Measurements from ENCODE around the gene SUSD3. TPM values are rescaled to one million over a fixed set of nuclear protein-coding genes. Genes with fewer than 3 reads are reported as not detected.

SUSD3 gene
- total RNA-seq, 2 experiments from 2014 or later = 69.6 to 71.4 TPM

GRCh38 chr9:93022066-93022465 lies 36.4 kb upstream of the SUSD3 start:
- H3K36me3 Mint-ChIP-seq (ENCODE audit: low read depth) = peaks cover 81% of the 10 kb centered on the region
- peaks cover 44% of the 10 kb centered on the region for H3K4me1 Mint-ChIP-seq
- H3K27ac Mint-ChIP-seq = peak overlapping the region; percentile 47

GRCh38 chr9:93022721-93023520 lies 35.6 kb upstream of the SUSD3 start:
- peak overlapping the region; percentile 56 for H3K27ac Mint-ChIP-seq
- peaks cover 79% of the 10 kb centered on the region for H3K36me3 Mint-ChIP-seq (ENCODE audit: low read depth)
- no peak for DNase-seq
- ChIA-PET POLR2A (no interaction called here), CTCF (no interaction called here)
- H3K4me3 Mint-ChIP-seq = no peak overlapping the region
- H3K9me3 Mint-ChIP-seq = no peaks in the 10 kb centered on the region
- peaks cover 53% of the 10 kb centered on the region for H3K4me1 Mint-ChIP-seq
- no peaks in the 10 kb centered on the region for H3K27me3 Mint-ChIP-seq

More at GRCh38 chr9:93022066-93022465, 36.4 kb upstream of the SUSD3 start:
- Mint-ChIP-seq H3K4me3 (no peak overlapping the region), H3K9me3 (no peaks in the 10 kb centered on the region), H3K27me3 (no peaks in the 10 kb centered on the region)
- ChIA-PET CTCF (no interaction called here), POLR2A (interaction anchor here (1.0 kb wide), 1 partner anchor 43 kb away, joined by 3 read pairs; no protein-coding TSS in a partner anchor)
- no peak for DNase-seq

- ChIA-PET CTCF (no interaction called here), POLR2A (no interaction called here)
- Mint-ChIP-seq H3K4me1 (peaks cover 58% of the 10 kb centered on the region), H3K36me3 (ENCODE audit: low read depth) (peaks cover 78% of the 10 kb centered on the region), H3K4me3 (no peak overlapping the region), H3K27ac (peak overlapping the region; percentile 56), H3K9me3 (no peaks in the 10 kb centered on the region), H3K27me3 (no peaks in the 10 kb centered on the region)
- DNase-seq = no peak
Observed at GRCh38 chr9:93023521-93023815, 35.0 kb upstream of the SUSD3 start.

- H3K36me3 Mint-ChIP-seq (ENCODE audit: low read depth) = peaks cover 73% of the 10 kb centered on the region
- POLR2A ChIA-PET = interaction anchor here (1.0 to 2.6 kb wide), 8 partner anchors 9 to 120 kb away, joined by 3 to 10 read pairs (median 6); partner anchors contain the start of gene CARD19
- H3K4me3 Mint-ChIP-seq = no peak overlapping the region
- no peaks in the 10 kb centered on the region for H3K27me3 Mint-ChIP-seq
- H3K9me3 Mint-ChIP-seq = no peaks in the 10 kb centered on the region
- DNase-seq = no peak
- peaks cover 63% of the 10 kb centered on the region for H3K4me1 Mint-ChIP-seq
- CTCF ChIA-PET = interaction anchor here (1.6 to 2.6 kb wide), 3 partner anchors 21 to 85 kb away, joined by 6 to 15 read pairs (median 12); no protein-coding TSS in a partner anchor
- peak overlapping the region; percentile 91 for H3K27ac Mint-ChIP-seq
Observed at GRCh38 chr9:93024646-93024910, 33.9 kb upstream of the SUSD3 start.

GRCh38 chr9:93024986-93025630 lies 33.4 kb upstream of the SUSD3 start:
- POLR2A ChIA-PET = interaction anchor here (0.8 to 2.6 kb wide), 14 partner anchors 10 to 120 kb away, joined by 3 to 10 read pairs (median 4); partner anchors contain the start of genes CARD19 and NINJ1
- no peaks in the 10 kb centered on the region for H3K27me3 Mint-ChIP-seq
- no peak overlapping the region for H3K4me3 Mint-ChIP-seq
- DNase-seq = peak; percentile 37
- H3K36me3 Mint-ChIP-seq (ENCODE audit: low read depth) = peaks cover 76% of the 10 kb centered on the region
- H3K27ac Mint-ChIP-seq = peak overlapping the region; percentile 91
- CTCF ChIA-PET = interaction anchor here (0.8 to 2.6 kb wide), 9 partner anchors 9 to 85 kb away, joined by 3 to 15 read pairs (median 5); no protein-coding TSS in a partner anchor
- no peaks in the 10 kb centered on the region for H3K9me3 Mint-ChIP-seq
- H3K4me1 Mint-ChIP-seq = peaks cover 67% of the 10 kb centered on the region

- Mint-ChIP-seq H3K27me3 (no peaks in the 10 kb centered on the region), H3K27ac (peak overlapping the region; percentile 91), H3K4me3 (no peak overlapping the region), H3K36me3 (ENCODE audit: low read depth) (peaks cover 76% of the 10 kb centered on the region), H3K4me1 (peaks cover 67% of the 10 kb centered on the region), H3K9me3 (no peaks in the 10 kb centered on the region)
- ChIA-PET CTCF (interaction anchor here (0.8 to 2.6 kb wide), 9 partner anchors 8 to 84 kb away, joined by 3 to 15 read pairs (median 5); no protein-coding TSS in a partner anchor), POLR2A (interaction anchor here (0.7 to 2.6 kb wide), 13 partner anchors 10 to 119 kb away, joined by 3 to 10 read pairs (median 4); partner anchors contain the start of gene NINJ1)
- no peak for DNase-seq
Observed at GRCh38 chr9:93025736-93026135, 32.8 kb upstream of the SUSD3 start.

- Mint-ChIP-seq H3K27ac (peak overlapping the region; percentile 90), H3K4me3 (no peak overlapping the region), H3K9me3 (no peaks in the 10 kb centered on the region), H3K27me3 (no peaks in the 10 kb centered on the region), H3K36me3 (ENCODE audit: low read depth) (peaks cover 76% of the 10 kb centered on the region), H3K4me1 (peaks cover 66% of the 10 kb centered on the region)
- CTCF ChIA-PET = interaction anchor here (0.5 to 2.6 kb wide), 4 partner anchors 38 to 115 kb away, joined by 4 to 15 read pairs (median 6); no protein-coding TSS in a partner anchor
- POLR2A ChIA-PET = interaction anchor here (1.0 to 2.2 kb wide), 4 partner anchors 13 to 69 kb away, joined by 3 to 7 read pairs (median 6); no protein-coding TSS in a partner anchor
- no peak for DNase-seq
Observed at GRCh38 chr9:93026640-93027039, 31.9 kb upstream of the SUSD3 start.

- ChIA-PET CTCF (interaction anchor here (0.6 to 3.1 kb wide), 12 partner anchors 10 to 81 kb away, joined by 3 to 18 read pairs (median 3); no protein-coding TSS in a partner anchor), POLR2A (interaction anchor here (0.6 to 3.3 kb wide), 25 partner anchors 8 to 539 kb away, joined by 3 to 35 read pairs (median 5); partner anchors contain the start of genes CARD19 and NINJ1)
- peak overlapping the region; percentile 90 for H3K27ac Mint-ChIP-seq
- peak overlapping the region; percentile 72 for H3K4me3 Mint-ChIP-seq
- H3K4me1 Mint-ChIP-seq = peaks cover 69% of the 10 kb centered on the region
- no peak for DNase-seq
- no peaks in the 10 kb centered on the region for H3K9me3 Mint-ChIP-seq
- peaks cover 79% of the 10 kb centered on the region for H3K36me3 Mint-ChIP-seq (ENCODE audit: low read depth)
- H3K27me3 Mint-ChIP-seq = no peaks in the 10 kb centered on the region
Observed at GRCh38 chr9:93027750-93028149, 30.8 kb upstream of the SUSD3 start.

- peak overlapping the region; percentile 72 for H3K4me3 Mint-ChIP-seq
- POLR2A ChIA-PET = interaction anchor here (0.5 to 3.3 kb wide), 26 partner anchors 9 to 538 kb away, joined by 3 to 35 read pairs (median 4); partner anchors contain the start of genes CARD19 and NINJ1
- peaks cover 77% of the 10 kb centered on the region for H3K36me3 Mint-ChIP-seq (ENCODE audit: low read depth)
- no peaks in the 10 kb centered on the region for H3K27me3 Mint-ChIP-seq
- no peaks in the 10 kb centered on the region for H3K9me3 Mint-ChIP-seq
- peak; percentile 74 for DNase-seq
- CTCF ChIA-PET = interaction anchor here (0.6 to 3.1 kb wide), 12 partner anchors 9 to 80 kb away, joined by 3 to 18 read pairs (median 3); no protein-coding TSS in a partner anchor
- peaks cover 68% of the 10 kb centered on the region for H3K4me1 Mint-ChIP-seq
- peak overlapping the region; percentile 90 for H3K27ac Mint-ChIP-seq
Observed at GRCh38 chr9:93028448-93029006, 30.0 kb upstream of the SUSD3 start.

- H3K36me3 Mint-ChIP-seq (ENCODE audit: low read depth) = peaks cover 76% of the 10 kb centered on the region
- DNase-seq = no peak
- H3K4me1 Mint-ChIP-seq = peaks cover 50% of the 10 kb centered on the region
- CTCF ChIA-PET = interaction anchor here (2.0 kb wide), 1 partner anchor 78 kb away, joined by 7 read pairs; no protein-coding TSS in a partner anchor
- H3K9me3 Mint-ChIP-seq = no peaks in the 10 kb centered on the region
- H3K4me3 Mint-ChIP-seq = no peak overlapping the region
- peak overlapping the region; percentile 63 for H3K27ac Mint-ChIP-seq
- no peaks in the 10 kb centered on the region for H3K27me3 Mint-ChIP-seq
- POLR2A ChIA-PET = interaction anchor here (0.9 to 3.3 kb wide), 4 partner anchors 29 to 68 kb away, joined by 3 to 35 read pairs (median 3); no protein-coding TSS in a partner anchor
Observed at GRCh38 chr9:93030642-93031628, 27.6 kb upstream of the SUSD3 start.

GRCh38 chr9:93031629-93032430 lies 26.7 kb upstream of the SUSD3 start:
- H3K27me3 Mint-ChIP-seq = no peaks in the 10 kb centered on the region
- peaks cover 48% of the 10 kb centered on the region for H3K4me1 Mint-ChIP-seq
- DNase-seq = no peak
- H3K9me3 Mint-ChIP-seq = no peaks in the 10 kb centered on the region
- H3K36me3 Mint-ChIP-seq (ENCODE audit: low read depth) = peaks cover 76% of the 10 kb centered on the region
- POLR2A ChIA-PET = interaction anchor here (0.9 to 1.0 kb wide), 2 partner anchors 28 to 67 kb away, joined by 3 read pairs; no protein-coding TSS in a partner anchor
- no peak overlapping the region for H3K4me3 Mint-ChIP-seq
- H3K27ac Mint-ChIP-seq = peak overlapping the region; percentile 59
- CTCF ChIA-PET = interaction anchor here (2.0 kb wide), 1 partner anchor 77 kb away, joined by 7 read pairs; no protein-coding TSS in a partner anchor

All from activated CD4-positive, alpha-beta memory T cell treated with anti-CD3 and anti-CD28 coated beads, Interleukin-2, amount 10 ng/mL, durations not matched to agents 7 days and 5 days (primary cell).